ENCODE measurements around the gene LINGO4.
A peak's percentile ranks its signal among the peaks of the same experiment; 100 is the strongest.

The LINGO4 gene

DNA sequence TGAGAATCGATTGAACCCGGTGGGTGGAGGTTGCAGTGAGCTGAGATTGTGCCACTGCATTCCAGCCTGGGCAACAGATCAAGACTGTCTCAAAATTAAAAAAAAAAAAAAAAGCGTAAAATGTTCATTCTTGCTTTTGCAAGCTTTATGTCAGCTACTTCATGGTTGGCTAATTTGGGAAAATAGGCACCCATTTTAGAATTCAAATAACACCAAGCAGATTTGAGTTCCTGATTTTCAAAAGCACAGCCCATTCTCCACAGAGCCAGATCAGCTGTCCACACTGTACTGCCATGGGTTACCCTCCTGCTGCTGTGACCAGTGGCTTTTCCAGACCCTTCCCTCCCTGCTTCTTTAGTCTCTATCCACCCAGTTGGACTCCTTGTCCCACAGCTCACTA is 43.9 kb upstream of the LINGO4 start:
- 100% methylated on average over 2 of the region's 3 CpGs for WGBS (ENCODE audit: insufficient coverage)
- CTCF ChIA-PET, result interaction anchor here (0.8 to 1.4 kb wide), 5 partner anchors 8 to 117 kb away, joined by 3 to 4 read pairs (median 4); no protein-coding TSS in a partner anchor
- H3K9me3 ChIP-seq (ENCODE audit: control extremely low read depth in 1 of 5, control insufficient read depth in 4 of 5, insufficient read depth in 2 of 5, low read depth in 1 of 5, low read length in 4 of 5), result no peaks in the 10 kb centered on the region
- no peak for DNase-seq
- no peak overlapping the region for H3K27ac ChIP-seq (ENCODE audit: insufficient read depth in 1 of 2, low read depth in 1 of 2, low read length in 2 of 2, poor library complexity in 1 of 2, severe bottlenecking in 2 of 2)
- no peaks in the 10 kb centered on the region for H3K27me3 ChIP-seq (replicated peaks in 2 of 5; ENCODE audit: control insufficient read depth in 4 of 5, insufficient read depth in 5 of 5, low read length in 4 of 5)
- peaks cover 0 to 49% (median 22%) of the 10 kb centered on the region in 4 experiments for H3K4me1 ChIP-seq (ENCODE audit: control extremely low read depth in 1 of 4, control insufficient read depth in 4 of 4, insufficient read depth in 4 of 4, low read length in 3 of 4)
- no peaks in the 10 kb centered on the region for H3K36me3 ChIP-seq (ENCODE audit: control insufficient read depth in 4 of 4, insufficient read depth in 4 of 4, low read length in 3 of 4)
- H3K4me3 ChIP-seq (ENCODE audit: control insufficient read depth in 1 of 7, extremely low read depth in 1 of 7, insufficient read depth in 4 of 7, low read depth in 2 of 7, low read length in 6 of 7), result no peak overlapping the region
- POLR2A ChIA-PET, result no interaction called here

DNA sequence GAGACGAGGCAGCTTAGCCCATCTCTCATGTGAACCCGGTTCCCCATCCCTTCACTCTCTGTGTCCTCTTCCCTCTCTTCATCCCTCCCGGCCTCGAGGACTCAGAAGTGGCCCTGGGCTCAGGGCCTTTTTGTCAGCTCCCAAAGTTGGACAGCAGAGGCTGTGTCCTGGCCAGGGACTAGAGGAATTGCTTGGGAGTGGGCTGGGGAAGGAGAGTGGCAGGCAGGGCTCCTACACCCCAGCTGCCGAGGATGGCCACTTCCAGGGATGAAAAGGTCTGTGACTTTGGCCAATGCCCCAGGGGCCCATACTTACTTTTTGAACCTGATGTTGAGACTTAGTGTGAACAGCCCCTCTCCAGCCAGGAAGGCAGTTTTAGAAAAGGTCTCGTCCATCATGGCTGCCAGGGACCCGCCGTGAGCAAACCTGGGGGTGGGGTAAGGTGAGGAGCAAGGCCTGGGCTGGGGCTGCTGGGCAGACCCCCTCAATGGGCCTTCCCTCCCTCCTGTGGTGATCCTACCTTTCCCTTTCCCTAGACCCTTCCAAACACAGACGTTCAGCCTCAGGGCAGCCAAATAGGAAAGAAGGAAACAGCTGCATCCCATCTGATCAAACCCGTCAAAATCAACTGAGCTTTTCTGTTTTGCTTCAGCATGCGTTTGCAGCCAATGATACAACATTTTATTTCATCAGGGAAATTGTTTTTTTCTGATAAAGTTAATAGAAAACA is 42.8 kb upstream of the LINGO4 start:
- H3K9me3 ChIP-seq (ENCODE audit: control extremely low read depth in 1 of 5, control insufficient read depth in 4 of 5, insufficient read depth in 2 of 5, low read depth in 1 of 5, low read length in 4 of 5), result no peaks in the 10 kb centered on the region
- no peaks in the 10 kb centered on the region for H3K36me3 ChIP-seq (ENCODE audit: control insufficient read depth in 4 of 4, insufficient read depth in 4 of 4, low read length in 3 of 4)
- POLR2A ChIA-PET, result interaction anchor here (1.0 kb wide), 1 partner anchor 12 kb away, joined by 5 read pairs; no protein-coding TSS in a partner anchor
- no peaks in the 10 kb centered on the region for H3K27me3 ChIP-seq (replicated peaks in 2 of 5; ENCODE audit: control insufficient read depth in 4 of 5, insufficient read depth in 5 of 5, low read length in 4 of 5)
- H3K27ac ChIP-seq (ENCODE audit: insufficient read depth in 1 of 2, low read depth in 1 of 2, low read length in 2 of 2, poor library complexity in 1 of 2, severe bottlenecking in 2 of 2), result peak overlapping the region in 1 of 2 experiments; percentile 35
- CTCF ChIA-PET, result interaction anchor here (0.8 to 3.4 kb wide), 5 partner anchors 11 to 116 kb away, joined by 3 to 17 read pairs (median 5); no protein-coding TSS in a partner anchor
- peaks cover 0 to 53% (median 22%) of the 10 kb centered on the region in 4 experiments for H3K4me1 ChIP-seq (ENCODE audit: control extremely low read depth in 1 of 4, control insufficient read depth in 4 of 4, insufficient read depth in 4 of 4, low read length in 3 of 4)
- peak in 2 of 3 donors; percentile 80 to 90 for DNase-seq
- WGBS (ENCODE audit: insufficient coverage), result 76% methylated on average over 3 of the region's 11 CpGs
- H3K4me3 ChIP-seq (ENCODE audit: control insufficient read depth in 1 of 7, extremely low read depth in 1 of 7, insufficient read depth in 4 of 7, low read depth in 2 of 7, low read length in 6 of 7), result peak overlapping the region in 1 of 7 experiments; percentile 14

DNA sequence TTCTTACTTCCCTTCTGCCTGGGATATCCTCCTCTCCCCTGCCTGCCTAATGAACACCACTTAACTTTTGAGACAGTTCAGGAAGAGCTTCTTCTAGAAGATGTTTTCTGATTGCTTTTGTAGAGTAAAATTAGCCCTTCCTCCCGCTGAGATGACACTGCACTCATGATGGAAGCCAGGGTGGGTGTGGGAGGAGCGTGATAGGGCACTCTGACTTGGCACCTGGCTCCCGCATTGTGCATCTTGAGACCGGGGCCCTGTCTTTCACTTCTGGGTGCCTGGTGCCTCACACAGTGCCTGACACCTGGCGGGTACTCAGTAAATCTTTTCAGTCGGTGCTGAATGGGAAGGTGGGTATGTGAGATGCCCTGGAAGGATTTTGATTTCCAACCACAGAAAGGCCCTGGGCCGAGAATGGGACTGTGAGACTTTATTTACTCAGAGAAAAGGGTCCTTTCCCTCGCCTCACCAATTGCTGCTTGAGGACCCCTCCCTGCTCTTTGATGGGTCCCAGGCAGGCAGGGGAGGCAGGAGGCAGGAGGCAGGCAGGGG is 41.5 kb upstream of the LINGO4 start:
- no peak for DNase-seq
- no peaks in the 10 kb centered on the region for H3K9me3 ChIP-seq (ENCODE audit: control extremely low read depth in 1 of 5, control insufficient read depth in 4 of 5, insufficient read depth in 2 of 5, low read depth in 1 of 5, low read length in 4 of 5)
- POLR2A ChIA-PET, result no interaction called here
- H3K4me1 ChIP-seq (ENCODE audit: control extremely low read depth in 1 of 4, control insufficient read depth in 4 of 4, insufficient read depth in 4 of 4, low read length in 3 of 4), result peaks cover 0 to 53% (median 22%) of the 10 kb centered on the region in 4 experiments
- CTCF ChIA-PET, result interaction anchor here (1.2 to 3.4 kb wide), 4 partner anchors 10 to 40 kb away, joined by 4 to 17 read pairs (median 5); no protein-coding TSS in a partner anchor
- no peak overlapping the region for H3K27ac ChIP-seq (ENCODE audit: insufficient read depth in 1 of 2, low read depth in 1 of 2, low read length in 2 of 2, poor library complexity in 1 of 2, severe bottlenecking in 2 of 2)
- WGBS (ENCODE audit: insufficient coverage), result 92% methylated on average over 7 of the region's 8 CpGs
- H3K4me3 ChIP-seq (ENCODE audit: control insufficient read depth in 1 of 7, extremely low read depth in 1 of 7, insufficient read depth in 4 of 7, low read depth in 2 of 7, low read length in 6 of 7), result no peak overlapping the region
- no peaks in the 10 kb centered on the region for H3K27me3 ChIP-seq (replicated peaks in 2 of 5; ENCODE audit: control insufficient read depth in 4 of 5, insufficient read depth in 5 of 5, low read length in 4 of 5)
- H3K36me3 ChIP-seq (ENCODE audit: control insufficient read depth in 4 of 4, insufficient read depth in 4 of 4, low read length in 3 of 4), result no peaks in the 10 kb centered on the region

DNA sequence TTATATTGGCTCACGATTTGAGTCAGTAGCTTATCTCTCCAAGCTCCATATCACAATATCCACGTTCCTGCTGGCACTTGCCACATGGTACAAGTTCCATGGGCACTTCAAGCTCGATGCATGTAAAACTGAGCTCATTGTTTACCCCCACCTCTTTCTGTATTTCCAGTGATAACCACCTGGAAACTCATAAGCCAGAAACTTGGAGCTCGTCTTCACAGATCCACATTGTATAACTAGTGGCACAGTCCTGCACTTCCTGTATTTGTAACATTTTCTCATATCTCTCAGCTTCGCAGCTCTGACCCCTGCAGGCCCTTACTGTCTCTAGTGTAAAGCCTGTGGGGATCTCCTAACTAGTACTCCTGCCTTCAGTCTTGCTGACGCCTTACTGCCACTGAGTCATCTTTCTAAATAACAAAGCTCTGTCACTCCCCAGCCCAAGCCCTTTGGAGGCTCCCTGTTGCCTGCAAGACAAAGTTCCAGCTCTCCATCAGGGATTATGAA is 40.9 kb upstream of the LINGO4 start:
- no peak overlapping the region for H3K4me3 ChIP-seq (ENCODE audit: control insufficient read depth in 1 of 7, extremely low read depth in 1 of 7, insufficient read depth in 4 of 7, low read depth in 2 of 7, low read length in 6 of 7)
- H3K27me3 ChIP-seq (replicated peaks in 2 of 5; ENCODE audit: control insufficient read depth in 4 of 5, insufficient read depth in 5 of 5, low read length in 4 of 5), result no peaks in the 10 kb centered on the region
- ChIA-PET CTCF (interaction anchor here (0.6 to 3.4 kb wide), 7 partner anchors 9 to 153 kb away, joined by 3 to 17 read pairs (median 4); no protein-coding TSS in a partner anchor), POLR2A (no interaction called here)
- no peaks in the 10 kb centered on the region for H3K9me3 ChIP-seq (ENCODE audit: control extremely low read depth in 1 of 5, control insufficient read depth in 4 of 5, insufficient read depth in 2 of 5, low read depth in 1 of 5, low read length in 4 of 5)
- peak in 2 of 3 donors; percentile 48 to 62 for DNase-seq
- H3K4me1 ChIP-seq (ENCODE audit: control extremely low read depth in 1 of 4, control insufficient read depth in 4 of 4, insufficient read depth in 4 of 4, low read length in 3 of 4), result peaks cover 0 to 47% (median 22%) of the 10 kb centered on the region in 4 experiments
- H3K27ac ChIP-seq (ENCODE audit: insufficient read depth in 1 of 2, low read depth in 1 of 2, low read length in 2 of 2, poor library complexity in 1 of 2, severe bottlenecking in 2 of 2), result no peak overlapping the region
- WGBS (ENCODE audit: insufficient coverage), result 68% methylated on average over 6 of the region's 6 CpGs
- no peaks in the 10 kb centered on the region for H3K36me3 ChIP-seq (ENCODE audit: control insufficient read depth in 4 of 4, insufficient read depth in 4 of 4, low read length in 3 of 4)

DNA sequence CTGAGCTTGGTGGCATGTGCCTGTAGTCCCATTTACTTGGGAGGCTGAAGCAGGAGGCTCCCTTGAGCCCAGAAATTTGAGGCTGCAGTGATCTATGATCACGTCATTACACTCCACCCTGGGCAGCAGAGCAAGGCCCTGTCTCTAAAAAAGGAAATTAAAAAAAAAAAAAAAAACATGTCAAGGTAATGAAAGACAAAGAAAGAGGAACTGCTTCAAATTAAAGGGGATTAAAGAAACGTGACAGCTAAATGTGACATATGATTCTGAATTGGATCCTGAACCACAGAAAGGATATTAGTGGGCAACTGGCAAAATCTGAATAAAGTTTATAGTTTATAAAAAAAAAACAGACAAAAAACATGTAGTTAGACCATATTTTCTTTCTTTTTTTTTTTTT is 38.2 kb upstream of the LINGO4 start:
- no CpG with 5 or more reads among the region's 2 CpGs for WGBS (ENCODE audit: insufficient coverage)
- Histone ChIP-seq H3K27me3 (replicated peaks in 2 of 5; ENCODE audit: control insufficient read depth in 4 of 5, insufficient read depth in 5 of 5, low read length in 4 of 5) (peaks cover 0 to 24% (median 15%) of the 10 kb centered on the region in 5 experiments), H3K9me3 (ENCODE audit: control extremely low read depth in 1 of 5, control insufficient read depth in 4 of 5, insufficient read depth in 2 of 5, low read depth in 1 of 5, low read length in 4 of 5) (no peaks in the 10 kb centered on the region), H3K4me1 (ENCODE audit: control extremely low read depth in 1 of 4, control insufficient read depth in 4 of 4, insufficient read depth in 4 of 4, low read length in 3 of 4) (peaks cover 0 to 48% (median 31%) of the 10 kb centered on the region in 4 experiments), H3K4me3 (ENCODE audit: control insufficient read depth in 1 of 7, extremely low read depth in 1 of 7, insufficient read depth in 4 of 7, low read depth in 2 of 7, low read length in 6 of 7) (no peak overlapping the region), H3K27ac (ENCODE audit: insufficient read depth in 1 of 2, low read depth in 1 of 2, low read length in 2 of 2, poor library complexity in 1 of 2, severe bottlenecking in 2 of 2) (no peak overlapping the region), H3K36me3 (ENCODE audit: control insufficient read depth in 4 of 4, insufficient read depth in 4 of 4, low read length in 3 of 4) (no peaks in the 10 kb centered on the region)
- peak in 2 of 3 donors; percentile 75 to 85 for DNase-seq
- CTCF ChIA-PET, result interaction anchor here (0.9 to 1.5 kb wide), 3 partner anchors 9 to 38 kb away, joined by 3 to 4 read pairs (median 3); no protein-coding TSS in a partner anchor
- POLR2A ChIA-PET, result no interaction called here

DNA sequence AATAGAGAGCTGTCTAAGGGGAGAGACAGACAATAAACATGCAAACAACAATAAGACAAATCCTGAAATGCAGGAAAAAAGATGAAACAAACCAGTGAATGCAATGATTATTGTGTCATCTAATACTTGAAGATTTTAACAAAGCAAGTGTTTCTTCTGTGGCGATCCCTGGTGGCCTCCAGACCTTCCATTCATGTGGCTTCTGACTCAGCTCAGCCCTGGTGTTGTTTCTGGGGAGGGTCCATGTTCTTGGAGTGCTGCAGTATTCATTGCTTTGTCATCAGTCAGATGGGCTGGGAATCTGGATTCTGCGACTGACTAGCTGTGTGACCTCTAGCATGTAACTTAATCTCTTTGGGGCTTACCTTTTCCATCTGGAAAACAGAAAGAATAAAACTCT is 35.9 kb upstream of the LINGO4 start:
- peaks cover 0 to 42% (median 24%) of the 10 kb centered on the region in 5 experiments for H3K27me3 ChIP-seq (replicated peaks in 2 of 5; ENCODE audit: control insufficient read depth in 4 of 5, insufficient read depth in 5 of 5, low read length in 4 of 5)
- ChIA-PET CTCF (interaction anchor here (0.6 to 1.9 kb wide), 6 partner anchors 8 to 1889 kb away, joined by 3 to 5 read pairs (median 4); no protein-coding TSS in a partner anchor), POLR2A (no interaction called here)
- H3K36me3 ChIP-seq (ENCODE audit: control insufficient read depth in 4 of 4, insufficient read depth in 4 of 4, low read length in 3 of 4), result no peaks in the 10 kb centered on the region
- H3K27ac ChIP-seq (ENCODE audit: insufficient read depth in 1 of 2, low read depth in 1 of 2, low read length in 2 of 2, poor library complexity in 1 of 2, severe bottlenecking in 2 of 2), result no peak overlapping the region
- 100% methylated on average over 2 of the region's 2 CpGs for WGBS (ENCODE audit: insufficient coverage)
- H3K9me3 ChIP-seq (ENCODE audit: control extremely low read depth in 1 of 5, control insufficient read depth in 4 of 5, insufficient read depth in 2 of 5, low read depth in 1 of 5, low read length in 4 of 5), result no peaks in the 10 kb centered on the region
- no peak overlapping the region for H3K4me3 ChIP-seq (ENCODE audit: control insufficient read depth in 1 of 7, extremely low read depth in 1 of 7, insufficient read depth in 4 of 7, low read depth in 2 of 7, low read length in 6 of 7)
- peaks cover 0 to 53% (median 41%) of the 10 kb centered on the region in 4 experiments for H3K4me1 ChIP-seq (ENCODE audit: control extremely low read depth in 1 of 4, control insufficient read depth in 4 of 4, insufficient read depth in 4 of 4, low read length in 3 of 4)
- DNase-seq, result no peak

All from common myeloid progenitor, CD34-positive (primary cell).